ENCODE measurements around the gene PDE3A.

Gene PDE3A

DNA sequence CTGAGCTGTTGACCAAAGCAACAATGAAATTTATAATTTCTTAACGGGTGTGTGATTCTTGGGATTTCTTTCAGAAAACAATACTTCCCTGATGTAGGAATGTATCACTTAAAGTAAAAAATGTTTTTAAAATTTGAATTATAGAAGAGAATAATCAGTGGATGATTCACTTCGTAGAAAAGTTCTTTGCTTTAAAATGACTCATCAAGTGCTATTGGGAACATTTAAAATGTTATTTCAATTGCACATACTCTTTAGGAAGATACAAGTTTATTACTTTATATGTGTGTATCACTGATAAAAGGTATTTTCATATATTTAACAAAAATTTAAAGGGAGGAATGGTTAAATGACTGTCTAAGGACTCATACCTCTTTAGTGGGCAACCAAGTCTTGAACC, 155.3 kb downstream of the PDE3A start:
- TF ChIP-seq, protein P1, sequence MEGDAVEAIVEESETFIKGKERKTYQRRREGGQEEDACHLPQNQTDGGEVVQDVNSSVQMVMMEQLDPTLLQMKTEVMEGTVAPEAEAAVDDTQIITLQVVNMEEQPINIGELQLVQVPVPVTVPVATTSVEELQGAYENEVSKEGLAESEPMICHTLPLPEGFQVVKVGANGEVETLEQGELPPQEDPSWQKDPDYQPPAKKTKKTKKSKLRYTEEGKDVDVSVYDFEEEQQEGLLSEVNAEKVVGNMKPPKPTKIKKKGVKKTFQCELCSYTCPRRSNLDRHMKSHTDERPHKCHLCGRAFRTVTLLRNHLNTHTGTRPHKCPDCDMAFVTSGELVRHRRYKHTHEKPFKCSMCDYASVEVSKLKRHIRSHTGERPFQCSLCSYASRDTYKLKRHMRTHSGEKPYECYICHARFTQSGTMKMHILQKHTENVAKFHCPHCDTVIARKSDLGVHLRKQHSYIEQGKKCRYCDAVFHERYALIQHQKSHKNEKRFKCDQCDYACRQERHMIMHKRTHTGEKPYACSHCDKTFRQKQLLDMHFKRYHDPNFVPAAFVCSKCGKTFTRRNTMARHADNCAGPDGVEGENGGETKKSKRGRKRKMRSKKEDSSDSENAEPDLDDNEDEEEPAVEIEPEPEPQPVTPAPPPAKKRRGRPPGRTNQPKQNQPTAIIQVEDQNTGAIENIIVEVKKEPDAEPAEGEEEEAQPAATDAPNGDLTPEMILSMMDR (IDR thresholded peaks at IDR 0.05; ENCODE audit: borderline replicate concordance, insufficient read depth, low read depth, low read length), result no peak
- H3K4me3 ChIP-seq (ENCODE audit: low read depth, low read length), result no peak overlapping the region

DNA sequence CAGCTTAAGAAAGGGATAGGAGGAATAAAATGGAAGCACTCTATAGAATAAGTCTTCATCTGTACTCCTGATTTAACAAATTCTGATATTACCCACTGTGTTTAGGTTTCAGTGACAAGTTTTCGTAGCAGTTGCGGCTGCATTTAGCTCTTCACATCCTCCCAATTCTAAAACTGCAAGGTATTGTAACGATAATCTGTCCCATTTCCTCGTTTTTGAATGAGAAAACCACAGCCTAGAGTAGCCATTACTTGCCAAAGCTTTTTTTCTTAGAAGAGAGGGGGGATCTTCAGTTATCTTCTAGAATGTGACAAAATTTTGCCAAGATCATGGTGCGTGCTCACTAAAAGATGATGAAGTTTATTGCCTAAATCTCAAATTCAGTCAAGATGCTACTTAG, 155.8 kb downstream of the PDE3A start:
- TF ChIP-seq, protein P1 (IDR thresholded peaks at IDR 0.05; ENCODE audit: borderline replicate concordance, insufficient read depth, low read depth, low read length), result no peak
- no peak overlapping the region for H3K4me3 ChIP-seq (ENCODE audit: low read depth, low read length)

DNA sequence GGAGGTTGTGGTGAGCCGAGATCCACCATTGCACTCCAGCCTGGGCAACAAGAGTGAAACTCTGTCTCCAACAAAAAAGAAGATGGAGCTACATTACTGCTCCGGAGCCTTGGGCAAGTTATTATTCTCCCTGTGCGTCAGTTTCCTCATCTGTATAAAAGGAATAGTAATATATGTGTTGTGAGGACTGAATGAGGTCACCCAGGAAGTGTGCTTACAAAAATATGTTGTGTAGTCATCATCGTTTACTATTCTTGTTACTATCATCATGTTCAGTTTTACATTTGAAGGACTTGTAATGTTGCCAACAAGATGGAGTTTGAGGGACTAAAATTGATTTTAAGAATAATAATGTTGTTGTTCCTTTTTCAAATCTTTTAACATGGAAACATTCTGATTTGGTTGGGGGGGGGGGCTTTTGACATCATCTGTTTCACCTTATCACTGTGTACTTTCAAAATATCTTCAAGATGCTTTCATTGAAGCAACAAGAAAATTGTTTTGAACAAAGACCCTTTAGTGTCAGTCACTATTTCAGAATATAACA, 156.8 kb downstream of the PDE3A start:
- TF ChIP-seq, protein P1 (IDR thresholded peaks at IDR 0.05; ENCODE audit: borderline replicate concordance, insufficient read depth, low read depth, low read length), result no peak
- H3K4me3 ChIP-seq (ENCODE audit: low read depth, low read length), result no peak overlapping the region

DNA sequence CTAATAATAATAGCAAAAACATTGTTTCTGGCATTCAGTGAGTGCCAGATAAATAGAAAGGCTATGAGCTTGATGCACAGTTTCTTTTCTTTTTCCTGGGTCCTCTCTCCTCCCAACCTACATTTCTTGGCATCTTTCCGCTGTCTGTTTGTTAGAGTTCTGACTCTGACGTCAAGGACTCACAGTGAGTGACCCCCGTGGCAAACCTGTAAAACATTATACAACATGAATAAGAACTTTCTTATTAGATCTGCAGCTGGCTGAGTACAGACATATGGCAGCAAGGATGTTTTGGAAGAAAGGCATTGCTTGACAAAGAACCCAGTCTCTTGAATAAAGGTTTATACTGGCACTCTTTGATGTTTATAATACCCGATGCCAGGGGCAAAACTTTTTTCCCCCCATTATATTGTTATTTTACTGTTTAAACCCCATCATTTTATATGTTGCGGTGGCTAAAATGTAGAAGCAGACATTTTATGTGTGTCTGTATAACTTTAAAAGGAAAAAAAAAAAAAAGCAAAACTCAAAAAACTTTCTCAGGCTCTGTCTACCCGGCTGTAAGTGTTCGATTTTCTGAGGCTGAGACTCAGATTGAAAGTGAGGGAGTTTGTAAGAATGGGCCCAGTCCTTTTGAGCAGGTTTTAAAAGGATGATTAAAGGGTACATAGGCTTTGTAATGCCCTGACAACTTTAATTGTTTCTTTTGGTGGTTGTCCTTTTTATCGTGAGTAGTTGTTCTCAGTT, 159.3 kb downstream of the PDE3A start:
- TF ChIP-seq, protein P1 (IDR thresholded peaks at IDR 0.05; ENCODE audit: borderline replicate concordance, insufficient read depth, low read depth, low read length), result no peak
- no peak overlapping the region for H3K4me3 ChIP-seq (ENCODE audit: low read depth, low read length)

DNA sequence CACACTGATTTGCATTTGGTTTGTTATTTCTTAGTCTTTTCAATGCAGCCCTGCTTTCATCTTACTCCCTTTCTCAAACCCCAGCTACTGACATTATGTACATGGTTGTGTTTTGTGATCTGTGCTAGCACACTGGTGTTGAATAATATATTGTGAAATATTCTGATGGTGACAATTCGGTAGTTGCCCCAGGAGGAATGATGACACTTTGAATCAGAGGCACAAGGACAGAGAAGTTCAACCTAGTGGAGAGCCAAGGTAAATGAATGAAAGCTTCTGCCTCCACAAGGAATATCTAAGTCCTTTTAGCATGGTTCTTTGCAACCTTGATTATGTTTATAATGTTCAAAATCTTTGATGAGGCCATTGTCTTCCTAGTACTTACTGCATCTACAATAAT, 159.9 kb downstream of the PDE3A start:
- no peak overlapping the region for H3K4me3 ChIP-seq (ENCODE audit: low read depth, low read length)

DNA sequence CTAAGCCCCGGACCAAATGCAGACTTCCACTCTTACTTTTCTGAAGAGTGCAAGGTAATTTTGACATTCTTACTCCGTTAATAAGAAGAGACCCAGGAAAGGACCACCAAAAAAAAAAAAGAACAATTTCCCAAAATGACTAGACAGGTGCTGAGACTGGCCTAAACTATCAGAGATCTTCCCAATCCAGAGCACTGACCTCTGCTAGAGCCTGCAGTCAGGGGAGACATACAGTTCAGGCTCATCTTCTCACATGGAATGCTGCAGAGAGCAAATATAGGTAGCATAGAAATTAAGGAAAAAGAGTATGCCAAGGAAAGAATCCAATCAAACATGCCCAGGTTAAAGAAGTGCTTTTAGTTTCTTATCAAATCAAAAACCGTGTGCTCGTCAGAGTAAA, 177.9 kb downstream of the PDE3A start:
- no peak overlapping the region for H3K4me3 ChIP-seq (ENCODE audit: low read depth, low read length)
- TF ChIP-seq, protein P1 (IDR thresholded peaks at IDR 0.05; ENCODE audit: borderline replicate concordance, insufficient read depth, low read depth, low read length), result no peak

More for the DNA sequence above, 159.9 kb downstream of the PDE3A start:
- TF ChIP-seq, protein P1 (IDR thresholded peaks at IDR 0.05; ENCODE audit: borderline replicate concordance, insufficient read depth, low read depth, low read length), result no peak
